Erythroblast (primary cell): Measurements from ENCODE around the gene SUGCT.

Experiments
- GATA1 ChIP-seq: IDR thresholded peaks from 2 replicates; pipeline ENCODE4 v1.6.1; 2011; ENCODE audit warnings: low read depth, mild to moderate bottlenecking, control low read depth, low read length, moderate library complexity
- POLR2A ChIP-seq: IDR thresholded peaks from 2 replicates; pipeline ENCODE4 v1.6.1; 2011; ENCODE audit warnings: mild to moderate bottlenecking, low read length

DNA sequence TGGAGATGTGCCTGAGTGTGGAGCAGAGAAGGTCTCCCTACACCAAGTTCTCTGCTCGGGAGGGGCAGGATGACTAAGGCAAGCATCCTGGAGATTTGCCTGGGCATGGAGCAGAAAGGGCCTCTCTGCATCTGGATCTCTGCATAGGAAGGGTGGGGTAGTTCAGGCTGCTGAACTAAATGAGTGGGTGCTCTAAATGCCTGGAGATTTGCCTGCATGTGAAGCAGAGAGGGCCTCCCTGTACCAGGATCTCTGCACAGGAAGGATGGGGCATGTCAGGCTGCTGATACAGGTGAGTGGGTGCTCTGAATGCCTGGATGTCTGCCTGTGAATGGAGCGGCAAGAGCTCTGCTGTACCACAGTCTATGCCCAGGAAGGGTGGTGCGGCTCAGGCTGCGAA is 680.7 kb downstream of the SUGCT start:
- TF ChIP-seq POLR2A = no peak
- TF ChIP-seq GATA1 = no peak
